Measurements from ENCODE around the gene LCOR.
"Not testable (repeated sequence)": the region's sequence is repeated elsewhere in the genome, so short reads cannot be mapped to it uniquely, and the experiment has no call there.

The LCOR gene

GRCh38 chr10:96840841-96841518 is 8.9 kb downstream of the LCOR start:
- DNase-seq = no peak

DNA sequence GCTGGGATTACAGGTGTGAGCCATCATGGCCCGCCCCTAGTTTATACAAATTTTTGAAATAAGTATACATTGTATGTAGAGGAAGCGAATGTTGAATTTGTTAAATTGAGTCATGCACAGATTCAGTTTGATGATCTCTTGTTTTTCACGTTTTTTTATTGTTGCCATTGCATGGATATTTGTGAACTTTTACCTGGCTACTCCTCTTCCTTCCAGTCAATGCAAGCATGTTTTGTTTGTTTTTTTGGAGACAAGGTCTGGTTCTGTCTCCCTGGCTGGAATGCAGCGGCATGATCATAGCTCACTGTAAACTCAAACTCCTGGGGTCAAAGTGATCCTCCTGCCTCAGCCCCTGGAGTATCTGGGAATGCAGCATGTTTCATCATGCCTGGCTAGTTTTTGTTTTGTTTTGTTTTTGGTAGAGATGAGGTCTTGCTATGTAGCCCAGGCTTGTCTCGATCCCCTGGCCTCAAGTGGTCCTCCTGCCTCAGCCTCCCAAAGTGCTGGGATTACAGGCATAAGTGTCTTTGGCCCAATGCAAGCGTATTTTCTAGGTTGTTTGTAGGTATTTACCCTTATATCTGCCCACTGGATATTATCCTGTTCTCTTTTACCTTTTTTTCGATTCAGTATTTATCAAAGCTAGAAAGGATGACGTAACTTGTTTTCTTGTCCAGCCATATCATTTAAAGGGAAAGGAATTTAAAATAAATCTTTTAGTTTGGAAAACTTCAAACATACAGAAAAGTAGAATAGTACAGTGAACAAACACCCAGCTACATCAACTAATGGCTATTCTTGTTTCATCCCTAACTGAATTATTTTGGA is 11.0 kb downstream of the LCOR start:
- no peak for DNase-seq

- no peak for DNase-seq
Measured at GRCh38 chr10:96843823-96844222, 11.7 kb downstream of the LCOR start.

DNA sequence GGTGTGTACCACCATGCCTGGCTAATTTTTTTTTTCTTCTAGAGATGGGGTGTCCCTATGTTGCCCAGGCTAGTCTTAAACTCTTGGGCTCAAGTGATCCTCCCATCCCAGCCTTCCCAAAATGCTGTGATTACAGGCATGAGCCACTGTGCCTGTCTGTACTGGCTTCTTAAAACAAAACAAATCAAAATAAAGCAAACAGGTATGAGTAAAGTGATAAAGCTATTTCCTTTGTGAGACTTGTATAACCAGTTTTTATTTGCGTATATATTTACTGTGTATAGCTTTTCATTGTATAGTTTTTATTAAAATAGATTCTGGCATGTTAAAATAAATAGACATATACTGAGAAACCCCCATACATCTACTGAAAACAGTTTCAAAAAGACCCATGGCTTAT is 14.3 kb downstream of the LCOR start:
- DNase-seq = no peak

DNA sequence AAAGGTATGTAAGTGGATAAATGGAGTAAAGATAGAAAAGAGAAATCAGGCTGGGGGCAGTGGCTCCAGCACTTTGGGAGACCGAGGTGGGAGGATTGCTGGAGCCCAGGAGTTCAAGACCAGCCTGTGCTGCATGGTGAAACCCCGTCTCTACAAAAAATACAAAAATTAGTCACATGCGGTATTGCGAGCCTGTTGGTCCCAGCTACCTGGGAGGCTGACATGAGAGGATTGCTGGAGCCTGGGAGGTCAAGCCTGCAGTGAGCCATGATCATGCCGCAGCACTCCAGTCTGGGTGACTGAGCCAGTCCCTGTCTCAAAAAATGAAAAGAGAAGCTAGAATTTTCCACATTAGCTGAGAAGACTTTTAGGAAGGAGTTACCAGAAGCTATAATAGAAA is 14.8 kb downstream of the LCOR start:
- no peak for DNase-seq

DNA sequence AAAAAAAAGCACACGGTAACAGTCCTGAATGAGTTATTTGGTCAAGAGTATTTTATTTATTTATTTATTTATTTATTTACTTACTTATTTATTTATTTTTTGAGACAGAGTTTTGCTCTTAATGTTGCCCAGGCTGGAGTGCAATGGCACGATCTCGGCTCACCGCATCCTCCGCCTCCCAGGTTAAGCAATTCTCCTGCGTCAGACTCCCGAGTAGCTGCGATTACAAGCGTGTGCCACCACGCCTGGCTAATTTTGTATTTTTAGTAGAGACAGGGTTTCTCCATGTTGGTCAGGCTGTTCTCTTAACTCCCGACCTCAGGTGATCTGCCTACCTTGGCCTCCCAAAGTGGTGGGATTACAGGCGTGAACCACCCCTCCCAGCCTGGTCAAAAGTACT is 15.3 kb downstream of the LCOR start:
- not testable (repeated sequence) for DNase-seq

GRCh38 chr10:96850113-96850512 is 18.0 kb downstream of the LCOR start:
- no peak for DNase-seq

GRCh38 chr10:96850825-96851224 is 18.7 kb downstream of the LCOR start:
- DNase-seq = no peak

- DNase-seq = no peak
Measured at GRCh38 chr10:96851281-96851680, 19.2 kb downstream of the LCOR start.

- no peak for DNase-seq
Measured at GRCh38 chr10:96856317-96856716, 24.2 kb downstream of the LCOR start.

- no peak for DNase-seq
Measured at GRCh38 chr10:96857301-96858012, 25.4 kb downstream of the LCOR start.

GRCh38 chr10:96858038-96858705 is 26.1 kb downstream of the LCOR start:
- DNase-seq = no peak

DNA sequence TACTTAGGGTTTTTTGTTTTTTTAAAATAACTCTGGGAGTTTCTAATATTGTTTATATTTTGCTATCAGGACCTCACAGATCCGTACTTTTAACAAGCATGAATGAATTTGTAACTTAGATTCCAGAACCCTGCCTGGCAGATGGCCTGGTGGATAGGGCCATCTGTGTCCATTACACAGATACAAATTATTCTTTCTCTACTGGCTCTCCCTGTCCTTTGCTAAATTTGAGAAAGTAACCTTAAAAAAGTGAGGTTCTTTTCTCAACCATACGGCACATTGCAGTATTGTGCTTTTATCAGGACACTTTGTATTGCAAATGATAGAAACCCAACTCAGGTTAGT is 26.6 kb downstream of the LCOR start:
- no peak for DNase-seq

DNA sequence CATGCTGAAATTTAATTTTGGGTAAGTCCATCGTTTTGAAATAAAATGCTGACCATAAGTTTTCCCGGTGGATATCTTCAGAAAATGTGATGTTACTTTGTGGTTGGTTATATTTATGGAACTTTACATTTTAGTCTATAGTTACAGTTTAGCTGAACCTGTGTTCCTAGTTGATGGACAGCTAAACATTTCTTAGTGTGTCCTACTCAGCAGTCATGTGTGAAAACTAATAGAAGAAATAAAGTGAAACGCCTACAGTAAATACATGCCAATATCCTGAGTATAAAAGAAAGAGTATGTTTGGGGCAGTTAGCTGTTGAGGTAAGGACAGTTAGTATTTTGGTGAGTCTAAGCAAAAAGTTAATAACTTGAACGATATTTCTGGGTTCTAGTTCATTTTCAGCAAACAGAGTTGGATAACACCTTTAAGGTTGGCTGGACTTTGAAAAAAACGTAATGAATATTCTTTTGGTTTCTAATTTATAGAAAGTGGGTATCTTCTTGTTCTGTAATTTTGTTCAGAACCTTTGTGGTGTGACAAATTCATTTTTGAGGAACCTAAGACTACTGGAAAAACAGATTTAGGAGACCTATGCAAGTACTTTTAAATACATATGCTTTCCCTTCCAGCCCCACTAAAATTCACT is 28.7 kb downstream of the LCOR start:
- DNase-seq = no peak

GRCh38 chr10:96863922-96864543 is 31.9 kb downstream of the LCOR start:
- no peak for DNase-seq

DNA sequence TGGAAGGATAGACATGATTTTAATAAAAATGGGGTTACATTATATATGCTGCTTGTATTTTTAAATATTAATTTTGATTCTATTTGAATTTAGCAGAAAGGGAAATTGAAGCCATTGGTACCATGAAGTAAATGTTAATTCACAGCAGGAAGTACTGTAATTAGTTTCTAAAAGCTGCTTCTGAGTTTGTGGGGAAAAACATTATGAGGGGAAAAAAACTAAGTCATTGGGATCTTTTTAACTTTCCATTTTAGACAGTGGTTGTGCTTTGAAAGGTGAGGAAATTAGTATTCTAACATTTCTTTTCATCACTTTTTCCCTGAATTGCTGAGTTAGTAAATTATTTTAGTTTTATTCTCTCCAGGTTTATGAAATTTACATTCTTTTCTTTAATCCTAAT is 41.0 kb downstream of the LCOR start:
- no peak for DNase-seq

DNA sequence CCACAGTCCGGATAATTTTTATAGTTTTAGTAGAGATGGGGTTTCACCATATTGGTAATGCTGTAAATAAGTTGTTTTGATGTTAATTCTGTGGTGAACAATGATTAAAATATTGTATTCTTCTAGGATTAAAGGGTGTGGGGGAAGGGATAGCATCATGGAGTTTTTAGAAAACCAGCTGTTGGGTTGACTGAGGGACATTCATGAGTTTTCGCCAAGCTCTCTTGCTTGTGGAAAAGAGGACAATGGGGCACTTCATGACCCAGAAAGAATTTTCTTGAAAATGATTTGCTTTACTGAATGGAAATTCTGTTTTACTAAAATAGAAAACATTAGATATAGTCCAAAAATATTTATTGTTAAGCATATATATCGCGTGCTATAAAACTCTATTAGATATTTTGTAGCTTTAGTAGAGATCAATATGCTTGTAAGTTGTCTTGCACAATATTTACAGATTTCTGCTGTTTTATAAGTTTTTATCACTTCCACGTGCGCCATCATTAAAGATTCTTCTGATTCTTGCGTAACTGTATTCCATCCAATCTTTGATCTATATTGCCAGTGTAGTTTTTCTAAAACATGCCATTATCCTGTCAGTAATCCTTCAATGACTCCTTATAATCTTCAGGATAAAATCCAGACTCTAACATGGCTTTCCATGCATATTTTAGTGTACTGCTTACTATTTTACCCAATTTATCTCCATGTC is 41.8 kb downstream of the LCOR start:
- no peak for DNase-seq

DNA sequence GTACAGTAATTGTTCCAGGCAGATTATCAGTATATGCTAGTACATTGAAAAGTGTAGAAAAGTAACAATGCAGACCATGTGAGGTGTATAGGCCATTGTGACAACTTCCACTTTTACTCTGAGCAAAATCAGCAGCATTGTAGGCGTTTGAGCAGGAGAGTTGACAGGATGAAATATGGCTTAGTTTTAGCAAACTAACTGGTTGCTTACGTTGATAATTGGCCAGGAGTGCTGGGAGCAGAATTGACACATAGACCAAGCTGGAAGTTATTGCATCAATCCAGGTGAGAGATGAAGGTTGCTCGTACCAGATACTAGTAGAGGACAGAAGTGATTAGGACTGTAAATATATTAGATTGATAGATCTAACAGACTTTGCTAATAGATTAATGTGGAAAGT is 46.0 kb downstream of the LCOR start:
- DNase-seq = no peak

DNA sequence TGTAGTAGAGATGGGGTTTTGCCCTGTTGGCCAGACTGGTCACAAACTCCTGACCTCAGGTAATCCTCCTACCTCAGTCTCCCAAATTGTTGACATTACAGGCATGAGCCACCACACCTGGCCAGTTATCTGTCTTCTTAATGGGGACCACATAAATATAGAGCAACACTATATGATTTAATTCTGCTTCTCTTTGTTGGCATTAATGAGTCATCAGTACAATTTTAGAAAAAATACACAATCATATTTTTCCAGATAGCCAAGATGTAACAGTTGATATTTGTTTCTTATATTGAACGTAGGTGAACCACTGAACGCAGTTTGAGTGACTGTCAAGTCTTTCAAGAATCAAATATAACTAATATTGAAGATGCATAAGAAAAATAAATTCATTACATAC is 48.5 kb downstream of the LCOR start:
- no peak for DNase-seq

DNA sequence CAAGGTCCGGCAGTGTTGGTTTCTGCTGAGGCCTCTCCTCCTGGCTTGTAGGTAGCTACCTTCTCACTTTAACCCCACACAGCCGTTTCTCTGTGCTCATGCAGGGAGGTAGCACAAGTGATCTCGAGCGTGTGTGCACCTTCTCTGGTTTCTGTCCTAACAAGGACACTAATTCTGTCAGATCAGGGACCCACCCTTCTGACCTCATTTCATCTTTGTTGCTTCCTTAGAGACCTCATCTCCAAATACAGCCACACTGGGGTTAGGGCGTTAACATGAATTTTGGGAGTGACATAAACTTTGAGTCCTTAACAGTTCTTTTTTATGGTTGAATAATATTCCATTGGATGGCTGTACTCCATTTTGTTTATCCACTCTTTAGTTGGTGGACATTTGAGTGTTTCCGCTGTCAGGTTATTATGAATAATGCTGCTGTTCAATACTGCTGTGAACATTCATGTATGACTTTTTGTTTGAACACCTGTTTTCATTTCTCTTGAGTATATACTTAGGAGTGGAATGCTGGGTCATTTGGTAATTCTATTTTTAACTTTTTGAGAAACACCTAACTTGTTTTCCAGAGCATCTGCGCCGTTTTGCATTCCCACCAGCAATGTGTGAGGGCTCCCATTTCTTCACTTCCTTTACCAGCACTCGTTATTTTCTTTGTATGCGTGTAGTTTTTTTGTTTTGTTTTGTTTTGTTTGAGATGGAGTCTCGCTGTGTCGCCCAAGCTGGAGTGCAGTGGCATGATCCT is 57.5 kb downstream of the LCOR start:
- DNase-seq = no peak

GRCh38 chr10:96890172-96890513 is 58.0 kb downstream of the LCOR start:
- DNase-seq = no peak
